Measurements from ENCODE around the gene ZNF668. TPM values are rescaled to one million over a fixed set of nuclear protein-coding genes. Genes with fewer than 3 reads are reported as not detected.

The ZNF668 gene
- total and polyA plus RNA-seq, 2 of the 8 experiments (the other 6 are each of a cell fraction or from before 2014, with no cell fraction given) = 14.0 to 14.3 TPM

GRCh38 chr16:31076319-31076718, 2.3 kb upstream of the ZNF668 start:
- POLR2A ChIA-PET (ENCODE audit: partially characterized antibody) = interaction anchor here (0.6 to 4.9 kb wide), 4 partner anchors 8 to 98 kb away, joined by 3 to 34 read pairs (median 15); partner anchors contain the start of genes HSD3B7 and VKORC1
- no peak for TF ChIP-seq GABPA (IDR thresholded peaks at IDR 0.05; ENCODE audit: borderline replicate concordance, insufficient read depth, low read length)
- no peak for TF ChIP-seq CEBPB (IDR thresholded peaks at IDR 0.05; ENCODE audit: low read depth, low read length)
- TF ChIP-seq ZNF274 (IDR thresholded peaks at IDR 0.05; ENCODE audit: borderline replicate concordance, extremely low read depth, low read length) = no peak
- no peak for TF ChIP-seq NANOG (IDR thresholded peaks at IDR 0.05; ENCODE audit: insufficient read depth, low read depth, low read length, poor library complexity, severe bottlenecking)
- no peak for TF ChIP-seq RNF2 (IDR thresholded peaks at IDR 0.05; ENCODE audit: borderline replicate concordance, low read depth, low read length, missing control alignments, poor library complexity, severe bottlenecking)
- TF ChIP-seq RBBP5 (IDR thresholded peaks at IDR 0.05; ENCODE audit: borderline replicate concordance, low read depth, low read length) = no peak
- no peak for TF ChIP-seq SIRT6 (IDR thresholded peaks at IDR 0.05; ENCODE audit: low read length)

More at GRCh38 chr16:31076319-31076718, 2.3 kb upstream of the ZNF668 start:
- Histone ChIP-seq H3K79me2 (ENCODE audit: control insufficient read depth in 1 of 2, insufficient read depth in 2 of 2, low read length in 2 of 2) (peaks cover 13 to 55% of the 10 kb centered on the region in 2 experiments), H2AFZ (ENCODE audit: low read length) (no peak overlapping the region), H3K27me3 (replicated peaks in 1 of 4; ENCODE audit: control insufficient read depth in 3 of 4, extremely low read depth in 1 of 4, insufficient read depth in 3 of 4, low read length in 3 of 4) (no peaks in the 10 kb centered on the region), H4K91ac (replicated peaks; ENCODE audit: insufficient read length, low read length) (no peak overlapping the region), H2BK15ac (ENCODE audit: low read length) (no peak overlapping the region), H2BK5ac (ENCODE audit: low read depth, low read length) (no peak overlapping the region), H4K20me1 (replicated peaks in 1 of 2; ENCODE audit: control insufficient read depth in 1 of 2, insufficient read depth in 2 of 2, low read length in 2 of 2) (peaks cover 5 to 30% of the 10 kb centered on the region in 2 experiments), H3K23ac (ENCODE audit: insufficient read length) (no peak overlapping the region), H3K23me2 (ENCODE audit: low read depth, low read length) (peaks cover 7% of the 10 kb centered on the region; the same call in 1 of the 2 replicates), H3K4me1 (replicated peaks in 1 of 4; ENCODE audit: control insufficient read depth in 3 of 4, insufficient read depth in 4 of 4, low read length in 3 of 4) (peaks cover 0 to 1% (median 0%) of the 10 kb centered on the region in 4 experiments; a peak in 2 of 7 replicates), H2BK120ac (replicated peaks; ENCODE audit: low read depth, low read length) (no peak overlapping the region), H2AK5ac (ENCODE audit: low read depth, low read length) (no peak overlapping the region), H2BK20ac (ENCODE audit: low read length) (no peak overlapping the region), H3K9me3 (ENCODE audit: insufficient read depth in 2 of 2, low read depth in 1 of 2, low read length in 1 of 2) (no peaks in the 10 kb centered on the region), H3K4me2 (ENCODE audit: insufficient read depth in 1 of 2, low read depth in 2 of 2, low read length in 2 of 2) (no peak overlapping the region), H3K18ac (ENCODE audit: extremely low read depth, low read length) (no peak overlapping the region), H3K79me1 (ENCODE audit: low read depth, low read length) (peaks cover 7% of the 10 kb centered on the region; the same call in 1 of the 2 replicates), H3K4ac (replicated peaks; ENCODE audit: insufficient read length, low read depth, low read length) (no peak overlapping the region), H3K4me3 (ENCODE audit: extremely low read depth in 1 of 4, insufficient read depth in 2 of 4, low read depth in 3 of 4, low read length in 4 of 4) (no peak overlapping the region), H2BK12ac (ENCODE audit: low read depth, low read length) (no peak overlapping the region), H4K8ac (ENCODE audit: extremely low read depth, insufficient read depth, low read length) (no peak overlapping the region), H3K14ac (ENCODE audit: insufficient read length) (no peak overlapping the region), H3K56ac (replicated peaks; ENCODE audit: insufficient read length, low read depth, low read length) (no peak overlapping the region), H4K5ac (ENCODE audit: insufficient read length, low read depth, low read length) (no peak overlapping the region), H3K36me3 (ENCODE audit: control insufficient read depth in 2 of 4, insufficient read depth in 4 of 4, low read length in 3 of 4) (peaks cover 5 to 45% (median 28%) of the 10 kb centered on the region in 4 experiments; a peak in 7 of 8 replicates), H3K9ac (replicated peaks in 1 of 4; ENCODE audit: extremely low read depth in 1 of 4, low read depth in 3 of 4, low read length in 3 of 4) (no peak overlapping the region), H3K27ac (ENCODE audit: low read depth, low read length) (no peak overlapping the region)
- FAIRE-seq (no peak), DNase-seq (ENCODE audit: low read depth in 1 of 2, low spot score in 2 of 2) (no peak)
- CTCF ChIA-PET (ENCODE audit: partially characterized antibody) = interaction anchor here (1.0 to 2.1 kb wide), 4 partner anchors 10 to 49 kb away, joined by 3 to 10 read pairs (median 4); no protein-coding TSS in a partner anchor
- 92% methylated on average over 16 of the region's 16 CpGs; no CpG with 5 or more reads in 1 of the 2 experiments for WGBS, 2 experiments (ENCODE audit: extremely low coverage in 1 of 2, insufficient coverage in 1 of 2, insufficient read length in 1 of 2, insufficient replicate concordance in 2 of 2, low coverage in 1 of 2, low lambda C conversion rate in 2 of 2, missing lambda C conversion rate in 1 of 2)
